Natural killer cell (primary cell): ENCODE data around the gene PLEKHH2. TPM values are rescaled to one million over a fixed set of nuclear protein-coding genes. Genes with fewer than 3 reads are reported as not detected.
A peak's percentile ranks its signal among the peaks of the same experiment; 100 is the strongest.
"Not testable (repeated sequence)": the region's sequence is repeated elsewhere in the genome, so short reads cannot be mapped to it uniquely, and the experiment has no call there.

Source experiments
- ATAC-seq, 3 donors: fragments of 150-1000 bp in 2 of 3; fragments of 200-7000 bp in 1 of 3; cut with Tn5 transposase; 1 replicate in 1 of 3; 2 replicates in 2 of 3; pipeline ENCODE4 v1.10.0; 2021; ENCODE audit warnings: mild to moderate bottlenecking in 2 of 3, moderate library complexity in 2 of 3
- DNase-seq, 2 donors: peaks; one replicate each; pipeline versions ENCODE4 v3.0.0 to v3.0.0-alpha.2; 2013 to 2021; ENCODE audit warnings: mixed read lengths in 1 of 2
- H3K27ac ChIP-seq: one replicate; pipeline ENCODE4 v1.5.1; 2013; ENCODE audit warnings: mild to moderate bottlenecking, low read length
- H3K27me3 ChIP-seq: one replicate; pipeline ENCODE4 v1.6.1; 2013; ENCODE audit warnings: low read length; ENCODE audit not compliant: control insufficient read depth, insufficient read depth
- H3K36me3 ChIP-seq: one replicate; pipeline ENCODE4 v1.6.1; 2013; ENCODE audit warnings: low read length; ENCODE audit not compliant: control insufficient read depth, insufficient read depth
- H3K4me1 ChIP-seq: one replicate; pipeline ENCODE4 v1.6.1; 2013; ENCODE audit warnings: low read length; ENCODE audit not compliant: control insufficient read depth, insufficient read depth
- H3K4me3 ChIP-seq: one replicate; pipeline ENCODE4 v1.5.1; 2013; ENCODE audit warnings: low read length
- H3K9me3 ChIP-seq: one replicate; pipeline ENCODE4 v1.6.1; 2013; ENCODE audit warnings: low read length; ENCODE audit not compliant: control insufficient read depth, insufficient read depth
- H3K27ac Mint-ChIP-seq, 2 donors: one replicate each; pipeline ENCODE4 v1.8.0; 2022; ENCODE audit warnings: mild to moderate bottlenecking in 2 of 2, mixed read lengths in 2 of 2, moderate library complexity in 1 of 2
- H3K27me3 Mint-ChIP-seq, 2 donors: one replicate each; pipeline ENCODE4 v1.8.0; 2022; ENCODE audit warnings: low read depth in 2 of 2, mixed read lengths in 2 of 2
- H3K36me3 Mint-ChIP-seq: one replicate; pipeline ENCODE4 v1.8.0; 2022; ENCODE audit warnings: mixed read lengths
- H3K4me1 Mint-ChIP-seq, 2 donors: one replicate each; pipeline ENCODE4 v1.8.0; 2022; ENCODE audit warnings: mixed read lengths in 2 of 2
- H3K4me3 Mint-ChIP-seq: one replicate; pipeline ENCODE4 v1.8.0; 2022; ENCODE audit warnings: mild to moderate bottlenecking, moderate library complexity, mixed read lengths
- H3K9me3 Mint-ChIP-seq, 2 donors: one replicate each; pipeline ENCODE4 v1.8.0; 2022; ENCODE audit warnings: mixed read lengths in 2 of 2
- WGBS: methylation state at CpG from one replicate; pipeline ENCODE4 v1.1.7; 2013; ENCODE audit warnings: missing lambda C conversion rate; ENCODE audit not compliant: insufficient coverage; 5-methylcytosine and 5-hydroxymethylcytosine counted together
- intact Hi-C: fragments of 100-400 bp; cut with micrococcal nuclease; formaldehyde crosslinking; loops from one replicate; pipeline ENCODE4 v1.14.2; 2022
- total RNA-seq, 4 donors: library from RNA; stranded (reverse); fragments of 120-200 nt in 1 of 4; gene quantifications; one replicate each; pipeline versions ENCODE4 v1.2.3 to v1.2.4, GENCODE V29; 2013 to 2022
- TF ChIP-seq, protein P1 (sequence below): fragments of 200-600 bp; IDR thresholded peaks from one replicate; pipeline ENCODE4 v1.8.0; 2022; ENCODE audit warnings: antibody characterized with exemption

PLEKHH2 gene
- total RNA-seq, 3 donors from 2014 or later (not counting 1 experiment from before 2014, with no cell fraction given), result 0.07 to 0.28 (median 0.19) TPM

DNA sequence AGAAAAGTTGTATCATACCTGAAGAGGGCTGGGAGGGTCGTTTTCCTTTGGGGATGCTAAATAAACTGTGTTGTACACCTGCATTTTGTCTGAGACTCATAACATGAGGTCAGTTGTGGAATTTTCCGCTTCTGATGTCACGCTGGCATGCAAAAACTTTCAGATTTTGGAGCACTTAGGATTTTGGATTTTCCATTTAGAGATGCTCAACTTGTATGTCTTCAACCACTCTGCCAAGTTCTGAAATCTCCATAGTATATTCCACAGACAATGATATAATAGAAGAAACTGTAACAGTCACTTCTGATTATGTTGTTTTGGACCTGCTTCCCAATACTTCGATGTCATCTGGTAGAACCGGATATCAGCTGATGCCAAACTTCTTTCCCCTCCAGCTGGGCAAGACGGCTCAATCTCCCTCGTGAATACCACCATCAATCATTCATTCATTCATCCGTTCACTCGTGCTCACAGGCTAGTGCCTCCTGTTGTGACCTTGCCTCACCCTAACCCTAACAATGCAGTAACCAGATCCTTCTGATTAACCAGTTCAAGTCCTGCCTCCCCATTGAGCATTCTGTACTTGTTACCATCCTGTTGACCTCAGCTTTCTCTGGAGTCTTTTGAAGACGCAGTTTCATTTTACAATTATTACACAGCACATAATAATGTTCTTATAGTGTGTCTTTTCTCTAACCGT, 5.3 kb upstream of the PLEKHH2 start:
- no peak overlapping the region for H3K4me3 ChIP-seq
- H3K4me3 Mint-ChIP-seq, result no peak overlapping the region
- no peaks in the 10 kb centered on the region for H3K36me3 Mint-ChIP-seq
- H3K27me3 ChIP-seq, result peaks cover 18% of the 10 kb centered on the region
- 78% methylated on average over 11 of the region's 11 CpGs for WGBS
- peaks cover 2% of the 10 kb centered on the region for H3K9me3 ChIP-seq
- intact Hi-C loops, result no loop called here
- DNase-seq, result no peak
- ATAC-seq, result no peak
- TF ChIP-seq, protein P1, sequence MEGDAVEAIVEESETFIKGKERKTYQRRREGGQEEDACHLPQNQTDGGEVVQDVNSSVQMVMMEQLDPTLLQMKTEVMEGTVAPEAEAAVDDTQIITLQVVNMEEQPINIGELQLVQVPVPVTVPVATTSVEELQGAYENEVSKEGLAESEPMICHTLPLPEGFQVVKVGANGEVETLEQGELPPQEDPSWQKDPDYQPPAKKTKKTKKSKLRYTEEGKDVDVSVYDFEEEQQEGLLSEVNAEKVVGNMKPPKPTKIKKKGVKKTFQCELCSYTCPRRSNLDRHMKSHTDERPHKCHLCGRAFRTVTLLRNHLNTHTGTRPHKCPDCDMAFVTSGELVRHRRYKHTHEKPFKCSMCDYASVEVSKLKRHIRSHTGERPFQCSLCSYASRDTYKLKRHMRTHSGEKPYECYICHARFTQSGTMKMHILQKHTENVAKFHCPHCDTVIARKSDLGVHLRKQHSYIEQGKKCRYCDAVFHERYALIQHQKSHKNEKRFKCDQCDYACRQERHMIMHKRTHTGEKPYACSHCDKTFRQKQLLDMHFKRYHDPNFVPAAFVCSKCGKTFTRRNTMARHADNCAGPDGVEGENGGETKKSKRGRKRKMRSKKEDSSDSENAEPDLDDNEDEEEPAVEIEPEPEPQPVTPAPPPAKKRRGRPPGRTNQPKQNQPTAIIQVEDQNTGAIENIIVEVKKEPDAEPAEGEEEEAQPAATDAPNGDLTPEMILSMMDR, result no peak
- H3K9me3 Mint-ChIP-seq, result no peaks in the 10 kb centered on the region
- peaks cover 8% of the 10 kb centered on the region for H3K4me1 ChIP-seq
- peaks cover 4 to 5% of the 10 kb centered on the region in 2 donors for H3K4me1 Mint-ChIP-seq
- no peaks in the 10 kb centered on the region for H3K36me3 ChIP-seq
- H3K27me3 Mint-ChIP-seq, result peaks cover 51 to 70% of the 10 kb centered on the region in 2 donors
- H3K27ac Mint-ChIP-seq, result no peak overlapping the region
- H3K27ac ChIP-seq, result no peak overlapping the region

DNA sequence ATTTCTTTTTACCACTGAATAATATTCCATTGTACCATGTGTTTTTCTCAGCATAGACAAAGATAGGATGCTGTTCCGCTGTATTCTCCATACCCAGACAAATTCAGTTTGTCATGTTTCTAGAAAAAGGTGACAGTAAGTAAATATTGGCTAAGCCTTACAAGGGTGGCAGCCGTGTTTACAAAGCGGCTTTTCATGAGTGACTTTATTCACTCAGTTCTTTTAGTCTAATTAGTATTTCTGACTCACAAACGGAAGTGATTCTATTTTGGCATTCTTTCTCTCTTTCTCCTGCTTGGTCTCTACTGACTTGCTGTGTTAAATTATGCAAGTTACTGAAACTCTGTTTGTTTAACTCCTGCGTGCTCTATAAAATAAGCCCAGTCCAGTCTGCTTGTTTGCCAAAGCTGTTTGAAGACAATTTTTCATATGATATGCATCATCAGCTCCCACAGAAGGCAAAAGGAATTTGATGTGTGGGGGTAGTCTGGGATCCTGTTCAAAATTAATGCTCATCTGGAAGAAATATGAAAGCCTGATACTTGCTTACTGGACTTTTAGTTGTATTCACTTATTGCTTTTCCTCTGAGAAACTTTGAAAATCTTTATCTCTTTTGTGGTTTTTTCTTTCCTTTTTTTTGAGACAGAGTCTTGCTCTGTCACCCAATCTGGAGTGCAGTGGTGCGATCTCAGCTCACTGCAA, 2.3 kb upstream of the PLEKHH2 start:
- 79% methylated on average over 5 of the region's 6 CpGs for WGBS
- H3K4me3 ChIP-seq, result no peak overlapping the region
- DNase-seq (no peak), ATAC-seq (no peak)
- no peak overlapping the region for H3K27ac ChIP-seq
- H3K9me3 ChIP-seq, result peaks cover 5% of the 10 kb centered on the region
- no peaks in the 10 kb centered on the region for H3K36me3 Mint-ChIP-seq
- peaks cover 7 to 13% of the 10 kb centered on the region in 2 donors for H3K4me1 Mint-ChIP-seq
- TF ChIP-seq, protein P1, result no peak
- H3K27ac Mint-ChIP-seq, result no peak overlapping the region
- H3K27me3 Mint-ChIP-seq, result peaks cover 54 to 82% of the 10 kb centered on the region in 2 donors
- peaks cover 20% of the 10 kb centered on the region for H3K4me1 ChIP-seq
- intact Hi-C loops, result no loop called here
- H3K36me3 ChIP-seq, result no peaks in the 10 kb centered on the region
- H3K4me3 Mint-ChIP-seq, result no peak overlapping the region
- H3K9me3 Mint-ChIP-seq, result peaks cover 3 to 4% of the 10 kb centered on the region in 2 donors
- H3K27me3 ChIP-seq, result peaks cover 28% of the 10 kb centered on the region

DNA sequence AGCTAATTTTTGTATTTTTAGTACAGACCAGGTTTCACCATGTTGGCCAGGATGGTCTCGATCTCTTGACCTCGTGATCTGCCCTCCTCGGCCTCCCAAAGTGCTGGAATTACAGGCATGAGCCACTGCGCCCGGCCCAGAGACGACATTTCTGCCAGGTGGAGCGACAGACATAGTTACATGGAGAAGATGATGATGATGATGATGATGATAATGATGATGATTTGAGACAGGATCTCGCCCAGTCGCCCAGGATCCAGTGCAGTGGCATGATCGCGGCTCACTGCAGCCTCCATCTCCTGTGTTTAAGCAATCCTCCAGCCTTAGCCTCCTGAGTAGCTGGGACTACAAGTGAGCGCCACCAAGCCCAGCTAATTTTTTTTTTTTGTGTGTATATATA, 907 bp upstream of the PLEKHH2 start:
- Mint-ChIP-seq H3K4me3 (peak overlapping the region; percentile 60), H3K27me3 (peaks cover 56 to 74% of the 10 kb centered on the region in 2 donors), H3K4me1 (peaks cover 7 to 13% of the 10 kb centered on the region in 2 donors)
- peaks cover 20% of the 10 kb centered on the region for H3K4me1 ChIP-seq
- ATAC-seq, intact Hi-C loops, H3K4me3 ChIP-seq, H3K27ac Mint-ChIP-seq, H3K36me3 Mint-ChIP-seq, H3K9me3 Mint-ChIP-seq, H3K36me3 ChIP-seq, DNase-seq, H3K27ac ChIP-seq, H3K9me3 ChIP-seq: not testable (repeated sequence)
- 95% methylated on average over 11 of the region's 12 CpGs for WGBS
- H3K27me3 ChIP-seq, result peaks cover 28% of the 10 kb centered on the region

DNA sequence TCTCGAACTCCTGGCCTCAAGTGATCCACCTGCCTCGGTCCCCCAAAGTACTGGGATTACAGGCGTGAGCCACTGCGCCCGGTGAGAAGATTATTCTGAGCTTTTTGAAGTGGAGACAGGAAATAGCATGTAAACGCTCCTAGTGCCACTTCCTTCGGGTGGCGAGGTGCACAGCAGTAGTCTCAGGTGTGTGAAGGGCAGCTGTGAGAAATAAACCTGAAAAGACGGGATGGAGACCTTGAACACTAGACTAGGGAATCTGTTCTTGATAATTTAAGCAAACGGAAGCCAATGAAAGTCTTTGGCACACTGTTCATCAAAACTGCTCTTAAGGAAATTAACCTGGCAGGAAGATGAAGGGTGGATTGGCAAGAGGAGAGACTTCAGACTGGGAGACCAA, 439 bp upstream of the PLEKHH2 start:
- intact Hi-C loops, result no loop called here
- peaks cover 7 to 13% of the 10 kb centered on the region in 2 donors for H3K4me1 Mint-ChIP-seq
- 14% methylated on average over 10 of the region's 10 CpGs for WGBS
- H3K27ac ChIP-seq, result no peak overlapping the region
- H3K4me3 ChIP-seq, result peak overlapping the region; percentile 35
- TF ChIP-seq, protein P1, result no peak
- H3K27me3 ChIP-seq, result peaks cover 28% of the 10 kb centered on the region
- H3K27ac Mint-ChIP-seq, result no peak overlapping the region
- H3K36me3 Mint-ChIP-seq, result no peaks in the 10 kb centered on the region
- H3K27me3 Mint-ChIP-seq, result peaks cover 53 to 69% of the 10 kb centered on the region in 2 donors
- DNase-seq (peak in 1 of 2 donors; percentile 62), ATAC-seq (peak in 1 of 3 donors; percentile 9)
- no peaks in the 10 kb centered on the region for H3K36me3 ChIP-seq
- peak overlapping the region; percentile 88 for H3K4me3 Mint-ChIP-seq
- H3K9me3 ChIP-seq, result peaks cover 9% of the 10 kb centered on the region
- H3K4me1 ChIP-seq, result peaks cover 20% of the 10 kb centered on the region
- peaks cover 3 to 4% of the 10 kb centered on the region in 2 donors for H3K9me3 Mint-ChIP-seq
